HG03558 (cell line): ENCODE measurements around the gene MARCHF4.
"Not testable (repeated sequence)": the region's sequence is repeated elsewhere in the genome, so short reads cannot be mapped to it uniquely, and the experiment has no call there.

Experiments
- ATAC-seq: cut with Tn5 transposase; IDR thresholded peaks from one replicate; pipeline ENCODE4 v1.9.1; 2021; ENCODE audit warnings: moderate number of reproducible peaks; ENCODE audit not compliant: unreplicated experiment; ENCODE audit errors: extremely low read depth

MARCHF4 gene

GRCh38 chr2:216392018-216392562, 19.8 kb upstream of the MARCHF4 start:
- no peak for ATAC-seq

GRCh38 chr2:216391401-216391800, 19.1 kb upstream of the MARCHF4 start:
- ATAC-seq, result no peak

GRCh38 chr2:216389570-216389969, 17.3 kb upstream of the MARCHF4 start:
- ATAC-seq, result no peak

- ATAC-seq, result no peak
Measured at GRCh38 chr2:216388046-216388884, 16.0 kb upstream of the MARCHF4 start.

- ATAC-seq, result no peak
Measured at GRCh38 chr2:216387262-216387661, 15.0 kb upstream of the MARCHF4 start.

- no peak for ATAC-seq
Measured at GRCh38 chr2:216385478-216385877, 13.2 kb upstream of the MARCHF4 start.

GRCh38 chr2:216384409-216384808, 12.1 kb upstream of the MARCHF4 start:
- ATAC-seq, result not testable (repeated sequence)

- no peak for ATAC-seq
Measured at GRCh38 chr2:216379977-216380376, 7.7 kb upstream of the MARCHF4 start.

GRCh38 chr2:216375286-216375685, 3.0 kb upstream of the MARCHF4 start:
- ATAC-seq, result no peak

- ATAC-seq, result no peak
Measured at GRCh38 chr2:216373896-216374295, 1.6 kb upstream of the MARCHF4 start.

GRCh38 chr2:216372761-216373291, 543 bp upstream of the MARCHF4 start:
- ATAC-seq, result no peak

- ATAC-seq, result no peak
Measured at GRCh38 chr2:216370961-216371712, 1.1 kb downstream of the MARCHF4 start.

- no peak for ATAC-seq
Measured at GRCh38 chr2:216369821-216370220, 2.5 kb downstream of the MARCHF4 start.

- no peak for ATAC-seq
Measured at GRCh38 chr2:216366777-216367471, 5.4 kb downstream of the MARCHF4 start.

GRCh38 chr2:216365518-216365917, 6.8 kb downstream of the MARCHF4 start:
- ATAC-seq, result no peak

GRCh38 chr2:216363221-216363620, 9.1 kb downstream of the MARCHF4 start:
- ATAC-seq, result no peak

GRCh38 chr2:216362730-216363129, 9.6 kb downstream of the MARCHF4 start:
- ATAC-seq, result no peak

- no peak for ATAC-seq
Measured at GRCh38 chr2:216355711-216356110, 16.6 kb downstream of the MARCHF4 start.

GRCh38 chr2:216354306-216354705, 18.0 kb downstream of the MARCHF4 start:
- ATAC-seq, result no peak

- no peak for ATAC-seq
Measured at GRCh38 chr2:216352653-216353270, 19.5 kb downstream of the MARCHF4 start.
